Measurements from ENCODE around the gene PCK2.

GRCh38 chr14:24110523-24110922 is 16.4 kb downstream of the PCK2 start:
- TF ChIP-seq CTCF (IDR thresholded peaks at IDR 0.05; ENCODE audit: poor library complexity), result no peak
- no peak for TF ChIP-seq EZH2 (IDR thresholded peaks at IDR 0.05; ENCODE audit: borderline replicate concordance)
- no peak for TF ChIP-seq EZH2phosphoT487 (IDR thresholded peaks at IDR 0.05; ENCODE audit: low read depth, severe bottlenecking, unreplicated experiment)
